NB4 (cell line): ENCODE results near the gene HTD2.

Source experiments
- DNase-seq: peaks from one replicate; pipeline ENCODE4 v3.0.0; 2010; ENCODE audit warnings: low read depth
- H3K4me3 ChIP-seq: one replicate; pipeline ENCODE4 v1.5.1; 2011; ENCODE audit warnings: mild to moderate bottlenecking, low read depth, low read length, moderate library complexity
- MAX ChIP-seq: IDR thresholded peaks from 2 replicates; pipeline ENCODE4 v1.6.1; 2011; ENCODE audit warnings: low read depth, low read length
- MYC ChIP-seq: IDR thresholded peaks from 2 replicates; pipeline ENCODE4 v1.6.1; 2011; ENCODE audit warnings: low read depth, low read length
- POLR2A ChIP-seq: IDR thresholded peaks from 2 replicates; pipeline ENCODE4 v1.6.1; 2011; ENCODE audit warnings: mild to moderate bottlenecking; ENCODE audit not compliant: insufficient read length; ENCODE audit errors: extremely low read depth
- TF ChIP-seq, protein P1 (sequence below): IDR thresholded peaks from one replicate; pipeline ENCODE4 v1.5.1; 2012; ENCODE audit warnings: low read depth, low read length

HTD2 gene

DNA sequence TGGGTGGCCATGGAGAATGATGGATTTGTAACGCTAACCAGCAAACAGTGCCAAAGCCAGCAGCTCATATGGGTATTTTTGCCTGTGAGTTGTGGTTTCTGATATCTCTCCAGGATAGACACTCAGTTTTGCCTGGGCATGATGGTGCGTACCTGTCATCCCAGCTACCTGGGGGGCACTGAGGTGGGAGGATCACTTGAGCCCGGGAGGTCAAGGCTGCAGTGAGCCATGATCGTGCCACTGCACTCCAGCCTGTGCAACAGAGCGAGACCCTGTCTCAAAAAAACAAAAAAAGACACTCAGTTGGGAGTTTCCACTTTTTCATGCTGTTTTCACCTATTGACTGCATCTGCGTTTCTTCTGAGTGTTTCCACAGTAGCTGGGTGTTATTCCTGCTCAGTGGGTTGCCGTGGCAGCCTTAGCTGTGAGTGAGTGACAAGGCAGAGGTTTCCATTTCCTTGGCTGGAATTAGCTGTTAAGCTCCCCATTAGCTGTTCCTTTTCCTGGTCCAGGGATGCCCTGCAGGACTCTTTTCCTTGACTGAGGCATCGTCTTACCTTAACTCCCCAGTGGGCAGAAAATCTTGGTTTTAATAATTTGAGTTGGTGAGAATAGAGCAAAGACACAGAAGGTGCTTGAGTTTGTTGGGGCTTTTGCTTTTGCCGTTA is 14.5 kb upstream of the HTD2 start:
- no peak for TF ChIP-seq MAX
- TF ChIP-seq MYC, result no peak
- DNase-seq, result no peak
- no peak overlapping the region for H3K4me3 ChIP-seq

- TF ChIP-seq, protein P1, sequence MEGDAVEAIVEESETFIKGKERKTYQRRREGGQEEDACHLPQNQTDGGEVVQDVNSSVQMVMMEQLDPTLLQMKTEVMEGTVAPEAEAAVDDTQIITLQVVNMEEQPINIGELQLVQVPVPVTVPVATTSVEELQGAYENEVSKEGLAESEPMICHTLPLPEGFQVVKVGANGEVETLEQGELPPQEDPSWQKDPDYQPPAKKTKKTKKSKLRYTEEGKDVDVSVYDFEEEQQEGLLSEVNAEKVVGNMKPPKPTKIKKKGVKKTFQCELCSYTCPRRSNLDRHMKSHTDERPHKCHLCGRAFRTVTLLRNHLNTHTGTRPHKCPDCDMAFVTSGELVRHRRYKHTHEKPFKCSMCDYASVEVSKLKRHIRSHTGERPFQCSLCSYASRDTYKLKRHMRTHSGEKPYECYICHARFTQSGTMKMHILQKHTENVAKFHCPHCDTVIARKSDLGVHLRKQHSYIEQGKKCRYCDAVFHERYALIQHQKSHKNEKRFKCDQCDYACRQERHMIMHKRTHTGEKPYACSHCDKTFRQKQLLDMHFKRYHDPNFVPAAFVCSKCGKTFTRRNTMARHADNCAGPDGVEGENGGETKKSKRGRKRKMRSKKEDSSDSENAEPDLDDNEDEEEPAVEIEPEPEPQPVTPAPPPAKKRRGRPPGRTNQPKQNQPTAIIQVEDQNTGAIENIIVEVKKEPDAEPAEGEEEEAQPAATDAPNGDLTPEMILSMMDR, result no peak
- no peak for TF ChIP-seq POLR2A
- no peak overlapping the region for H3K4me3 ChIP-seq
- DNase-seq, result no peak
These were observed 13.5 kb upstream of the HTD2 start for GRCh38 chr3:58292866-58293265.

DNA sequence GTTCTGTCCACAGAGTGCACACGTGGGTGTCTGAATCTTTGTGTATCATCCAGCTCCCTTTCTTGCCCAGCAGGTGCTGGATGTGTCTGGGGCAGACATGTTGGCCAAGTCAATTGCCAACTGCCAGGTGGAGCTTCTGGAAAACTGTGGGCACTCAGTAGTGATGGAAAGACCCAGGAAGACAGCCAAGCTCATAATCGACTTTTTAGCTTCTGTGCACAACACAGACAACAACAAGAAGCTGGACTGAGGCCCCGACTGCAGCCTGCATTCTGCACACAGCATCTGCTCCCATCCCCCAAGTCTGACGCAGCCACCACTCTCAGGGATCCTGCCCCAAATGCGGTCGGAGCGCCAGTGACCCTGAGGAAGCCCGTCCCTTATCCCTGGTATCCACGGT is 12.8 kb upstream of the HTD2 start:
- DNase-seq, result no peak
- no peak for TF ChIP-seq MAX
- TF ChIP-seq, protein P1, result no peak

DNA sequence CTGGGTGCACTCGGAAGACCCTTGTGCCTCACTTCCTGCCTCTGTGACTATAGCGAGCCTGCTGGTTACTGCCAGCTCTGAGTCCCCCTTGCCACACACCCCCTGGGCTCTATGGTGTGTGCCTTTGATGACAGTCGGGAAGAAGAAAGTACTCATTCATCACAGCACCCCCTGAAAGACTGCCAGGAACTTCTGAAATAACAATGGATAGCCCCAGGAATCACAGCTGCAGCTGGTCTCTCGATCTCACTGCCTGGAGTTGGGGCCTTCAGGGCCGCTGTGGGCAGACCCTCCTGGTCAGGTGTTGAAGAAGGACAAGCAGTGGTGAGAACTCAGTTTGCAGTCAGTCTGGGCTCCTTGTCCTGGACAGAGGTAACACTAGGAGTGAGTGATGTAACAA is 10.1 kb upstream of the HTD2 start:
- TF ChIP-seq, protein P1, result no peak
- TF ChIP-seq MYC, result no peak
- no peak for DNase-seq

More for the DNA sequence above, 12.8 kb upstream of the HTD2 start:
- H3K4me3 ChIP-seq, result no peak overlapping the region

DNA sequence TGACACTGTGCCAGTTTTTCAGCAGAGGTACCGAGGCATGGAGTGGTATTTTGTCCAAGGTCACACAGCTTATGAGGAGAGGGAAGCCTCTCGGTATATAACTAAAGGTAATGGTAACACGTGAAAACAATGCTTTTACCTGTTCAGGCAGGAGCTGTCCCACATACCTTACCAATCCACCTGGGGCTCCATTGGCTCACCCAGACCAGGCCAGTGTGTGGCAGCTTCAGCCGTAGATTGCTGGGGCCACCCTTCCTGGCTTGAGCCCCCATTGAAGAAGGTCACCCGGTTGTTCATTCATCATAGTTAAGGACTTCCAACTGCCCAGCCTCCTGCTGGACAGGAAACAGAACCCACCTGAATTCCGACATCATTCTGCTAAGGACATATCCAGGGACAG is 9.5 kb upstream of the HTD2 start:
- TF ChIP-seq POLR2A, result no peak
- TF ChIP-seq, protein P1, result no peak
- TF ChIP-seq MAX, result no peak
- no peak for TF ChIP-seq MYC
- no peak for DNase-seq

More for the DNA sequence above, 10.1 kb upstream of the HTD2 start:
- H3K4me3 ChIP-seq, result no peak overlapping the region

GRCh38 chr3:58298190-58298589 is 8.1 kb upstream of the HTD2 start:
- TF ChIP-seq POLR2A, result no peak
- TF ChIP-seq MYC, result no peak
- TF ChIP-seq, protein P1, result no peak
- no peak for TF ChIP-seq MAX
- H3K4me3 ChIP-seq, result no peak overlapping the region
- no peak for DNase-seq

More for the DNA sequence above, 9.5 kb upstream of the HTD2 start:
- no peak overlapping the region for H3K4me3 ChIP-seq
